ENCODE results near the gene KAT14.

GRCh38 chr20:18166950-18167349 is 29.3 kb downstream of the KAT14 start:
- TF ChIP-seq CTCF (IDR thresholded peaks at IDR 0.05), result no peak
- no peak for TF ChIP-seq POLR2A (IDR thresholded peaks at IDR 0.05)

All from right lobe of liver (tissue), 4 donors.